Kidney epithelial cell (primary cell): ENCODE measurements around the gene CNOT1. TPM values are rescaled to one million over a fixed set of nuclear protein-coding genes. Genes with fewer than 3 reads are reported as not detected.
A peak's percentile ranks its signal among the peaks of the same experiment; 100 is the strongest.

Source experiments
- DNase-seq: peaks from one replicate; pipeline ENCODE4 v3.0.0-alpha.2; 2010; ENCODE audit warnings: low read depth
- H3K27me3 ChIP-seq: 2 replicates; pipeline ENCODE4 v1.6.0; 2011; ENCODE audit warnings: low read length; ENCODE audit not compliant: control insufficient read depth, insufficient read depth
- H3K36me3 ChIP-seq: 2 replicates; pipeline ENCODE4 v1.5.1; 2011; ENCODE audit warnings: low read length; ENCODE audit not compliant: control insufficient read depth, insufficient read depth
- H3K4me3 ChIP-seq: 2 replicates; pipeline ENCODE4 v1.5.1; 2011; ENCODE audit warnings: low read depth, mild to moderate bottlenecking, control low read depth, low read length
- CTCF ChIP-seq: IDR thresholded peaks from 2 replicates; pipeline ENCODE4 v1.5.1; 2011; ENCODE audit warnings: mild to moderate bottlenecking, moderate library complexity, low read length, control low read depth, inconsistent platforms; ENCODE audit not compliant: insufficient read depth, poor library complexity, severe bottlenecking
- total RNA-seq: library from RNA; depleted of rRNA; stranded (reverse); fragments of >200 nt; gene quantifications from 2 replicates; pipeline ENCODE4 v1.2.3, GENCODE V29; 2015

Gene CNOT1
- total RNA-seq, 1 donor from 2014 or later: 132 TPM

GRCh38 chr16:58503166-58503862 is 126.3 kb downstream of the CNOT1 start:
- Histone ChIP-seq H3K4me3 (no peak overlapping the region), H3K36me3 (no peaks in the 10 kb centered on the region), H3K27me3 (no peaks in the 10 kb centered on the region)
- no peak for TF ChIP-seq CTCF
- DNase-seq: no peak

- no peaks in the 10 kb centered on the region for H3K27me3 ChIP-seq
- no peak overlapping the region for H3K4me3 ChIP-seq
- H3K36me3 ChIP-seq: no peaks in the 10 kb centered on the region
- no peak for DNase-seq
- TF ChIP-seq CTCF: no peak
Observed at GRCh38 chr16:58502217-58502921, 127.3 kb downstream of the CNOT1 start.

- DNase-seq: no peak
- no peaks in the 10 kb centered on the region for H3K36me3 ChIP-seq
- H3K4me3 ChIP-seq: peak overlapping the region; percentile 56
- TF ChIP-seq CTCF: no peak
- no peaks in the 10 kb centered on the region for H3K27me3 ChIP-seq
Observed at GRCh38 chr16:58501242-58502131, 128.1 kb downstream of the CNOT1 start.

GRCh38 chr16:58500430-58501241 is 129.0 kb downstream of the CNOT1 start:
- H3K4me3 ChIP-seq: peak overlapping the region; percentile 56
- DNase-seq: no peak
- no peaks in the 10 kb centered on the region for H3K36me3 ChIP-seq
- TF ChIP-seq CTCF: no peak
- H3K27me3 ChIP-seq: no peaks in the 10 kb centered on the region

- TF ChIP-seq CTCF: no peak
- peak within 1 kb of the TSS; percentile 56 for H3K4me3 ChIP-seq
- no peaks in the 10 kb centered on the region for H3K27me3 ChIP-seq
- no peaks in the 10 kb centered on the region for H3K36me3 ChIP-seq
- DNase-seq: peak; percentile 86
Observed at GRCh38 chr16:58499615-58500351, 129.8 kb downstream of the CNOT1 start, which contains the start of gene NDRG4. Gene NDRG4, plus strand, starts transcription at chr16:58500143. Its CDS starts 106 bp downstream, at chr16:58500249.
